RCC 7860 (cell line): ENCODE results near the gene DNA2.

Source experiments
- DNase-seq: peaks from one replicate; pipeline ENCODE4 v3.0.0-alpha.2; 2015; ENCODE audit warnings: low spot score
- FAIRE-seq: peaks from 2 replicates; lab custom pipeline; 2012; peaks lifted over from hg19 to GRCh38; lab: Jason Lieb, UNC

Gene DNA2

DNA sequence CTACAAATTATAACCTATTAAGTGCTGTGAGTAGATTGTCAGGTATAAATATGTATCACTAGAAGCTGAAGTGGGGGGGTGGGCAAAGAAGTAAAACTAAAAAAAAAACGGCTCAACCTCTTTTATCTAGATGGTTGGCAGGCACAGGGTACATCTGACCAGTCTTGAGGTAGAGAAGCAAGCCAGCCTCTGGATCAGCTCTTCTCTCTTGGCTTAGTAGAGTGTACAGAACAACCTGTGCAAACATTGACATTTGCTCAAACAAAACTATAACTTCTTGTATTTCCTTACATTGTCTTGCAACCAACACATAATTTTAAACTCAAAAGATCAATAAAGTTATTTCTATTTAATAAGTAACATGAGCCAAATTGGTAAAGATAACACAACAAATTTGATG, 25.6 kb downstream of the DNA2 start:
- no peak for DNase-seq
- no peak for FAIRE-seq

DNA sequence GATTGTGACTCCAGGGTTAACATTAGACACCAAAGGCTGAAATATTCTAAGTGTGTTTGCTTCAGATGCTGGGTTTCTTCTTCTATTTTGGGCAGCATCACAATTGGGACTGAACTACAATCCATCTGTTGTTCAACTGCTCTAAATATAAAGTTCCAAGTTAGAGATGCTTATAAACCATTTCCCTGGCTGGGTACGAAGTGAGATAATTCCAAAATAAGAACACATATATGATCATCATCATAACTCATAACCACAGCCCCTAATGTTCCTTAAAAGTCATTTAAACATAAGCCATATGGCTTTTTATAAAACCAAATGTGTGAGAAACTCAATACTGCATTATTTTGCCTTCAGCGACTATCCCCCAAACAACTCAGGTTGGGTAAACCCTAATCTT, 28.8 kb downstream of the DNA2 start:
- DNase-seq, result no peak
- no peak for FAIRE-seq

DNA sequence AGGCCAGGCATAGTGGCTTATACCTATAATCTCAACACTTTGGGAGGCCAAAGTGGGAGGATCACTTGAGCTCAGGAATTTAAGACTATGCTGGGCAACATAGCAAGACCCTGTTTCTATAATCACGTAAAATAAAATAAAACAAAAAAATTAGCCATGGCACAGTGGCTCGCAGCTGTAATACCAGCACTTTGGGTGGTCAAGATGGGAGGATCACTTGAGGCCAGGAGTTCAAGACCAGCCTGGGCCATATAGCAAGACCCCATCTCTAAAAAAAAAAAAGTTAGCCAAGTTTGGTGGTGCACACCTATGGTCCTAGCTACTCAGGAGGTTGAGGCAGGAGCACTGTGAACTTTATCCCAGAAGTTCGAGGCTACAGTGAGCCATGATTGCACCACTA, 30.9 kb downstream of the DNA2 start:
- no peak for FAIRE-seq
- no peak for DNase-seq

DNA sequence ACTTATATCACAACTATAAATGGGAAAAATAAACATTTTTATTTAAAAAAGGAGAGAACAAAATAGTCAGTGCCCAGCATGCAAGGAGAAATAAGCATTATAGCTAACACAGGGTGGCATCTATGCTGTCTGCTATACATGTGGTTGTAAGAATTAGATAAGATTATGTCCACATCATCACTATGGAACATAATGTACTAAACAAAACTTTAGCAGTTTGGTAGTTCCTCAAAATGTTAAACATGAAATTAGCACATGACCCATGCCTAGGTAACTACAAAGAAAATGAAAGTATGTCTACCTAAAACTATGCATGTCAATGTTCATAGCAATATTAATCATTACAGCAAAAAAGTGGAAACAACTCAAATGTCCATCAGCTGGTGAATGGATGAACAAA, 36.0 kb downstream of the DNA2 start:
- DNase-seq (no peak), FAIRE-seq (no peak)

DNA sequence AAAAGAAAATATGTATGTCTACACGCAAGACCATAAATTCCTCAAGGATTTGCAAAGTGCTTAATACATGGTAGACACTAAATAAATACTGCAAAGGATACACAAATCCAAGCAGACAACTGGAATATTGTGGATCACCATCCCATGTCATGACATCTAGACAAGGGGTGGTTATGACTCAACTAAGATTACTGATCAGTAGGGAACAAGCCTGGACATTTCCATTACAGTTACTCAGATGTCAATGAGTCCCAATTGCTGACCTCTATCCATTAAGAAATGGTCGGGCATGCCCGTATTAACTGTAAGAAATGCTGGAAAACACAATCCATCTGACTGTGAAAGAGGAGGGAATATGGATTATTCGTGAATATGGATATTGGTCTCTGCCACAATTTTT, 37.1 kb downstream of the DNA2 start:
- no peak for FAIRE-seq
- DNase-seq, result no peak

DNA sequence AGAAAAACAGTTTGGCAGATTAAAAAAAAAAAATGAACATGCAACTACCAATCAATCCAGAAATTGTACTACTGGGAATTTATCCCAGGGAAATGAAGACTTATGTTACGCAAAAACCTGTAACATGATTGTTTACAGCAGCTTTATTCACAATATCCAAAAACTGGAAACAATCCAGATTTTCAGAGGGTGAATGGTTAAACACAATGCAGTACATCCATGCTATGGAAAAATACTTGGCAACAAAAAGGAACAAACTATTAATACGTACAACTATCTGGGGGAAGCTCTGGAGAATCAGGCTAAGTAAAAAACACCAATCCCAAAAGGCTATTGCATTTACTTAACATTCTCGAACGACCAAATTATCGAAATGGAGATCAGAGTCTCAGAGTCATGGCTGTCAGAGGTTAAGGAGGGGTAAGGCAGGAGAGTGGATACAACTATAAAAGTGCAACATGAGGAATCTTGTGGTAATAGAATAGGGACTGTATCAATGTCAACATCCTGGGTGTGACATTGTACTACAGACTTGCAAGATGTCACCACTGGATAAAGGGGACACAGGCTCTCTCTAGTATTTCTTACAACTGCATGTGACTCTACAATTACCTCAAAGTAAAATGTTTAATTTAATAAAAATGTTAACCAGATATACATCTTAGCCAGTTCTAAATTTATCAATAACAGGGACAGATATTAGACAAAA, 43.2 kb downstream of the DNA2 start:
- no peak for FAIRE-seq
- DNase-seq, result no peak

DNA sequence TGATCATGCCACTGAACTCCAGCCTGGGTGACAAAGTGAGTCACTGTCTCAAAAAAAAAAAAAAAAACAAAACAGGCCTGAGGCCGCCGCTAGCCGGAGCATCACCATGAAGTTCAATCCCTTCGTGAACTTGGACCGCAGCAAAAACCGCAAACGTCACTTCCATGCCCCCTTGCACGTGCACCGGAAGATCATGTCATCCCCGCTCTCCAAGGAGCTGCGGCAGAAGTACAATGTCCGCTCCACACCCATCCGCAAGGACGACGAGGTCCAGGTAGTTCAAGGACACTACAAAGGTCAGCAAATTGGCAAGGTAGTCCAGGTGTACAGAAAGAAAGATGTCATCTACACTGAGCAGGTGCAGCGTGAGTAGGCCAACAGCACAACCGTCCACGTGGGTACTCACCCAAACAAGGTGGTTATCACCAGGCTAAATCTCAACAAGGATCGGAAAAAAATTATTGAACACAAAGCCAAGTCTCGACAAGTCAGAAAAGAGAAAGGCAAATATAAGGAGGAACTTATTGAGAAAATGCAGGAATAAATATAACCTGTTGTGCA, 47.2 kb downstream of the DNA2 start:
- FAIRE-seq (no peak), DNase-seq (no peak)

DNA sequence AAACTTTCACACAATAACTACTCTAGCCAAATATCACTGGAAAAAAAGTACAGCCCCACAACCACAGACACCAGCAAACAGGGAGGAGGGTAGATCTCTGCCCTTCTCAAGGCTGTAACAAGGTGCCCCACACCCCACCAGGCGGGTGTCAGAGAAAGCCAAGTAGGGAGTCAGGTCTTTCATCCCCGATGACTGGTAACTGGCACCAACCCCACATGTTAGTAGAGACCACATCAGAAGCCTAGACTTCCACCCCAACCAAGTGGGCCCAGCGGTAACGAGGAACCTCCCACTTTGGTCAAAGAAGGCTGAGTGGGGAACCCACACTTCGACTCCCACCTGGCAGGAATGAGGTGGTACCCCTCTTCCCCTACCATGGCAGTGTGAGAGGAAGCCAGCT, 48.3 kb downstream of the DNA2 start:
- FAIRE-seq (no peak), DNase-seq (no peak)

DNA sequence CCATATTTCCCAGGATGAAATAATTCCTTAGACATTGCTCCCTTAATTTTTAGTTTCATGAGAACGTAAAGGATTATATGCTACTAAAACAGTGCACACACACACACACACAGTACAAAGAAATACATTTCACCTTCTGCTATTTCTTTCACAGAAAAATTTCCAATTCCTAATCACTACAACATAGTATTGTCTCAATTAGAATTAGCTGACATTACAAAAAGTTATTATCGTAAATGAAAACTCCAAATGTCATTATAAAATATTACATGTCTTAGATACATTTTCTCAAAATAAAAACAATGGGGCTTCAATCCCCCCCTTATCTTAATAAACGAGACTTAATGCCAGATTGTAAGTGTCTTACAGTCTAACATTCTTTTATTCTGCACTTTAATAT, 52.4 kb downstream of the DNA2 start:
- FAIRE-seq, result no peak
- DNase-seq, result no peak

DNA sequence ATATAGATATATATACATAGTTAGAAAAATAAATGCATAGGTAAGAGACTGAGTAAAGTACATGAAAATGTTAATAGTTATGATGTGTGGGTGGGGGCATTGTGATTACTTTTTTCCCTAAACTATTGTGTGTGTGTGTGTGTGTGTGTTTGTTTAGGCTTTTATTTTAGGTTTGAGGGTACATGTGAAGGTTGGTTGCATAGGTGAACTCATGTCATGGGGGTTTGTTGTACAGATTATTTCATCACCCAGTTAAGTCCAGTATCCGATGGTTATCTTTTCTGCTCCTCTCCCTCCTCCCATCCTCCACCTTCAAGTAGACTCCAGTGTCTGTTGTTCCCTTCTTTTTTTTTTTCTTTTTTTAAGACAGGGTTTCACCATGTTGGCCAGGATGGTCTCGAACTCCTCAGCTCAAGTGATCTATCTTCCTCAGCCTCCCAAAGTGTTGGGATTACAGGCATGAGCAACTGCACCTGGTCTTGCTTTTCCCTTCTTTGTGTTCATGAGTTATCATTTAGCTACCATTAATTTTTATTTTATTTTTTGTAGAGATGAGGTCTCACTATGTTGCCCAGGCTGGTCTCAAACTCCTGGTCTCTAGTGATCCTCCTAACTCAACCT, 62.8 kb downstream of the DNA2 start:
- no peak for FAIRE-seq

DNA sequence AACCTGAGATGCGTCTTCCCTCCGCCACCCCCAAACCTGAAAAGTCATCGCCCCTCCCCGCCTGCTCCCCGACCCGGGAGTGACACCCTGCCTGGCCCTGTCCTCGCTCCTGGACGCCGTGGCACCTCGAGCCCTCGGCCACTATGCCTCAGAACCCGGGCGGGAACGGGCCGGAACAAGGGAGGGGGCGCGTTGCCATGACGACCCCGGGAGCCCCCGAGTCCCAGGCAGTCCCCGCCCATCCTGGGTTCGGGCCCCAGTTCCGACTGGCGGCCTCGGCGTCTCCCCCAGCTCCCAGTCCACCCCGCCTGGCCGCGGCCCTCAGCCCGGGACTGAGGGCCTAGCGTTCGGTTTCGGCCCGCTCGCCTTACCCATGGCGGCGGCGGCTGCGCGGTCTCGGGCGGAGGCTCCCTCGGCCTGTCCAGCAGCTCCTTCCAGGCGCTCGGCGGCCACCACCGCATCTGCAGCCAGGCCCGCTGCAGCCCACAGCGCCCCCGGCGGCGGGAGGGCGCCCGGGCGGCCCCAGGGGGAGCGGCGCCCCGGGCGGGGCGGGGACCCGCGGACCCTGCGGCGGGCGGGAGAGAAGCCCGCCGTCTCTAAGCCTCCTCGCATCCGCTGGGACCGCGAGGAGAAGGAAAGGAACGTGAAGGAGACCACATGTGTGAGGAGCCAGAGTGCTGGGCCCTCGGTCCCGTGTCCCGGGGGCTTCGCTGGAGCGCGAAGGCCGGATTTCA, 64.8 kb downstream of the DNA2 start, which contains the start of gene RUFY2:
TSS of gene RUFY2 (minus strand) at position 463 of the 734 bp plus-strand sequence. CDS start at position 375, 88 bp downstream.
- FAIRE-seq, result no peak

More for the DNA sequence above, 62.8 kb downstream of the DNA2 start:
- DNase-seq, result no peak

DNA sequence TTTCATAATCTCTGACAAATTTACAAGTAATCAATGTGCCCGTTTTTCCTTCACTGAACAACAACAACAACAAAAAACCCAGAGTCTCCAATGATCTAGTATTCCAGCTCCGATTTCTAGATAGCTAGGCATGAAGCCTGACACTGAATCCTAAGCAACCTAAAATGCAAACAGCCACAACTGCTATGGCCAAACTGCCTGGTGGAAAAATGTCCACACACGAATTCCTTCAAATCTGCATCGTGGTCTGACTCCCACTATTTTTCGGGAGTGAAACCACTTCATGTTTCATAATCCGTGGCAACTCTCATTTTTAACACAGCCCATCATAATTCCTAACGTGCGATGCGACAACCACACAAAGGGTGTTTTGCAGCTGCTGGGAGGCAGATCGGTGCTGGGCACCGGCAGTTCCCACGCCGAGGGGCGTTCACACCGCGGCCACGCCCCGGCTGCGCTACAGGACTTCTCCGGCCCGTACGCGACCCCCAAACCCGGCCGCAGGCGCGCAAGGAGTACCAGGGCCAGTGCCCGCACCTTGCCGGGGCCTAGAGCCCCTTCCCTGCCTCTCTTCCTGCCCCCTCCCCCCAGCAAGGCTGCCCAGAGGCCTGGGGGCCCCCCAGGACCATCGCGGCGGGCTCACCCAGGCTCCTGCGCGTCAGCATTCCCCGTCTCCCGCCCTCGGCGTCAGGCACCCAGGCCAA, 65.5 kb downstream of the DNA2 start:
- FAIRE-seq (no peak), DNase-seq (peak; percentile 38)

More for the DNA sequence above, 64.8 kb downstream of the DNA2 start, which contains the start of gene RUFY2:
- peak; percentile 57 for DNase-seq

DNA sequence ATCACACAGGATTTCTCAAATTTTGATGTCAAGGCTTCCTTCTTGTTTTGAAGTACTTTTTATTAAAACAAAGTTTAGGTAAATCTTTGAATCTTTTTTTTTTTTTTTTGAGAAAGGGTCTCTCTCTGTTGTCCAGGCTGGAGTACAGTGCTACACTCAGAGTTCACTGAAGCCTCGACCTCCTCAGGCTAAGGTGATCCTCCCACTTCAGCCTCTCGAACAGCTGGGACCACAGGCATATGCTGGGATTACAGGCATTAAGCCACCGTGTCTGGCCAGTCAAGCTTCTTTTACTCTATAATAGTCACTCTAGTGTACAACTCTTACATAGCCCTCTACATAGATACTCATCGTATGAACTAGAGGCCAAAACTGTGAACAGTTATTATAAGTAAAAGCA, 68.1 kb downstream of the DNA2 start:
- FAIRE-seq (no peak), DNase-seq (no peak)

DNA sequence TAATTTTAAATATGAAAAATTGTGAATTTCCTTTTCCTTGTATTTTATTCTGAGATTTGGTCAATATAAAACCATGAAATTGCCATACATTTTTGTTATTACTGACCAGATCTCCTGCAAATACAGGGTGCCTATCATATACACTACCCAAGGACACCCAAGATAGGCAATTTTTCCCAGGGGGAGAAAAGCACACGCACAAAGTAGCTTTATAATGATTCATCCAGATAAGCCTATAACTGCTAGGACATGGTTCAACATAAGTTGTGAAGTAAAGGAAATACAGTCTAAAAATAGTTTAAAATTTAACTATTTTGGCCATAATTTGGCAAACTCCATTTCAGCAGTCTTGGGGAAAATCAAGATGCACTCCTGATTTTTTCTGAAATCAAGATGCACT, 69.5 kb downstream of the DNA2 start:
- no peak for DNase-seq
- no peak for FAIRE-seq

DNA sequence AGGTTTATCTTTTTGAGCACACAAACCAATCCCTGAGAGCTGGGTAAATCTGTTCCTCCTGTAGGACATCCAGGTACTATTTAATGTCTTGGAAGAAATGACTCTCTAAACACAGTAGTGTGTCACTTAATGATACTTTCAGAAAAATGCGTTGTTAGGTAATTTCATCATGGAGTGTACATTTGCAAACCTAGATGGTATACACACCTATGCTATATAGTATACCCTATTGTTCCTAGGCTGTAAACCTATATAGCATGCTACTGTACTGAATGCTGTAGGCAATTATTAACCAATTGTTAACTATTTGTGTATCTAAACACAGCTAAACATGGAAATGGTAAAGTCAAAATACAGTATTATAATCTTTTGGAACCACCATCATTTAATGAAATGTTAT, 74.8 kb downstream of the DNA2 start:
- no peak for FAIRE-seq
- DNase-seq, result no peak

DNA sequence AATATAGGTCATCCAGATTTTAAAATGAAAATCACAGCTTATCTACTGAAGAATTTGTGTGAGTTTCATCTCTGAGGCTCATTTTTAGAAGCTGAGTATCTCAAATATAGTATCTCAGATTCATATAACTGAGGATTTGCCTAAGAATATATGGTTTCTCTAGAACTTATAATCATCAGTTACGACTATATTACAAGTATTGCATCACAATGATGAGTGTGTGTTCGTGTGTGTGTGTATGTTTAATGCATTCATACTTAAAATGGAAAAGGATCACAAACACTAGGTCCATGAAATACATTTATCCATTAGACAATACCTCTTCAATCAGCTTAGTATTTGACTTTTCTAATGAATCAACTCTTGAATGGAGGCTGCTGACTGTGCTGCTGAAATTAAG, 86.0 kb downstream of the DNA2 start:
- no peak for FAIRE-seq
- no peak for DNase-seq

DNA sequence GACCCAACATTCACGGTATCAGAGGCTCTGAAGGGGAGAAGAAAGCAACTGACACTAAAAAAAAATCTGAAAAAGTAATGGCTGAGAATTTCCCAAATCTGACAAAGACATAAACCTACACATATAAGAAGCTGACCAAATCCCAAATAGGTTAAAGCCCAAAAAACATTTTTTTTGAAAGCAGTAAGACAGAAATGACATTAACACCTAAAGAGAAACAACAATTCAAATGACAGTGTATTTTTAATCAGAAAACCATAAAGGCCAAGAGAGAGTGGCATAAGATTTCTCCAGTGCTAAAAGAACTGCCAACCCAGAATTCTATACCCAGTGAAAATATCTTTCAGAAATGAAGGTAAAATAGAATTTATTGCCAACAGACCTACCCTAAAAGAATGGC, 100.2 kb downstream of the DNA2 start:
- FAIRE-seq (no peak), DNase-seq (no peak)

DNA sequence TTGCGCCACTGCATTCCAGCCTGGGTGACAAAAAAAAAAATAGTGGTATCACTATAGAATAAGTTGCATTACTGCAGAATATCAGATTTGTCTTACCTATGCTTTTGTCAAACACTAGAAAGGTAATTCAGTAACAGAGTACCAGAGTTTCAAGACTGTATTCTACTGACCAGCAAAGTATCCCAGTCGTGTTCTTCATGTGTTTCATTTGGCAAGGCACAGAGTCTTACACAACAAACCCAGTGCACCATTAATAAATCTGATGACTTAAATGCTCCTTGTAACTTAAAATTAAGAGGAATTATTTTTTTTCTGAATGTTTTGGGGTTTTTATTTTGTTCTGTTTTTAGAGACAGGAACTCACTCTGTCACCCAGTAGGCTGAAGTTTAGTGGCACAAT, 104.7 kb downstream of the DNA2 start:
- FAIRE-seq (no peak), DNase-seq (no peak)

DNA sequence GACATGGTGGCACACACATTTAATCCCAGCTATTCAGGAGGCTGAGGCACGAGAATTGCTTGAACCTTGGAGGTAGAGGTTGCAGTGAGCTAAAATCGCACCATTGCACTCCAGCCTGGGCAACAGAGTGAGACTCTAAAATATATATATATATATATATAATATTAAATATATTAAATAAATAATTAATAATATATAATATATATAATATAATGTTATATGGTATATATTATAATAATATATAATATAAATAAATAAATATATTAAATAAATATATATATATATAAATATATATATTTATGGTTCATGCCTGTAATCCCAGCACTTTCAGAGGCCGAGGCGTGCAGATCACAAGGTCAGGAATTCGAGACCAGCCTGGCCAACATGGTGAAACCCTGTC, 105.2 kb downstream of the DNA2 start:
- DNase-seq (no peak), FAIRE-seq (peak; percentile 57)

DNA sequence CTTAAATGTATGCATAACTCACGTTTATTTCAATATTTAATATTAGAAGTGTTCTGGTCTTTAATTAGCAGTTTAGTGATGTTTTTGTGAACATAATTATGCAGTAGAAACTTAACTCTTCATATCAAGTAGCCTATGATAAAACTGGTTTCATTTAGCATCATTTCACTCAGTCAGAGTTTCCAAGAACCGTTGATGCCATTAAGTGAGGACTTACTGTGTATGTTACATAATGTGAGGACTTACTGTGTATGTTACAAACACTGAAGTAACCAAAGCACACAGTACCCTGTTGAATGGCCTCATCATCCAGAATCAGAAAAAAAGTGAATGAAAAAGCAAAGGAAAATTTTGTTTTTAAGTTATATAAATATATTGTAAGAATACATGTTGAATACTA, 106.2 kb downstream of the DNA2 start:
- no peak for DNase-seq
- no peak for FAIRE-seq
